ENCODE measurements around the gene BCL11A.

- TF ChIP-seq EZH2 (IDR thresholded peaks at IDR 0.05; ENCODE audit: insufficient read depth, poor library complexity, severe bottlenecking) (no peak), EZH2phosphoT487 (IDR thresholded peaks at IDR 0.05; ENCODE audit: insufficient read depth, low read depth) (no peak)
Observed at GRCh38 chr2:60516383-60516811, 37.1 kb downstream of the BCL11A start.

Measured in GM23248 (cell line).